HepG2 (cell line): ENCODE measurements around the gene PCBP2. TPM values are rescaled to one million over a fixed set of nuclear protein-coding genes. Genes with fewer than 3 reads are reported as not detected.

Experiments used
- ARHGAP35 ChIP-seq: sonication (generic); formaldehyde crosslinking; IDR thresholded peaks from 2 replicates; pipeline ENCODE4 v1.9.0; 2022; ENCODE audit warnings: mild to moderate bottlenecking, inconsistent platforms, moderate library complexity, missing genetic modification reagents, borderline replicate concordance
- MAF1 ChIP-seq: sonication (generic); formaldehyde crosslinking; IDR thresholded peaks from 2 replicates; pipeline ENCODE4 v1.5.0; 2020; ENCODE audit warnings: missing genetic modification reagents, borderline replicate concordance
- MXI1 ChIP-seq: IDR thresholded peaks from 3 replicates; pipeline ENCODE4 v1.6.1; 2012; ENCODE audit warnings: low read depth, low read length, inconsistent platforms, borderline replicate concordance
- POLR2AphosphoS5 ChIP-seq: IDR thresholded peaks from 2 replicates; pipeline ENCODE4 v1.6.1; 2012; ENCODE audit warnings: low read depth, low read length
- POLR2G ChIP-seq: fragments of 200-400 bp; formaldehyde crosslinking; IDR thresholded peaks from 2 replicates; pipeline ENCODE4 v1.6.1; 2018; ENCODE audit warnings: mild to moderate bottlenecking, low read depth, low read length, moderate library complexity
- TP53 ChIP-seq: sonication (generic); formaldehyde crosslinking; conservative IDR thresholded peaks from 2 replicates; pipeline ENCODE4 v1.4.0; 2020; ENCODE audit warnings: missing genetic modification reagents
- YY1 ChIP-seq: IDR thresholded peaks from 2 replicates; pipeline ENCODE4 v1.6.1; 2011; ENCODE audit warnings: low read length, low read depth, moderate library complexity, mild to moderate bottlenecking; ENCODE audit not compliant: insufficient read depth, insufficient replicate concordance
- ZNF224 ChIP-seq: sonication (generic); formaldehyde crosslinking; IDR thresholded peaks from 2 replicates; pipeline ENCODE4 v1.5.0; 2020; ENCODE audit warnings: mild to moderate bottlenecking, missing genetic modification reagents
- ZNF317 ChIP-seq: sonication (generic); formaldehyde crosslinking; IDR thresholded peaks from 2 replicates; pipeline ENCODE4 v1.5.0; 2020; ENCODE audit warnings: mild to moderate bottlenecking, missing genetic modification reagents
- ZNF331 ChIP-seq: sonication (generic); formaldehyde crosslinking; IDR thresholded peaks from 2 replicates; pipeline ENCODE4 v1.4.0; 2020; ENCODE audit warnings: missing genetic modification reagents
- ZNF430 ChIP-seq: sonication (generic); formaldehyde crosslinking; IDR thresholded peaks from 2 replicates; pipeline ENCODE4 v1.9.0; 2021; ENCODE audit warnings: mild to moderate bottlenecking, missing genetic modification reagents
- ZNF891 ChIP-seq: sonication (generic); formaldehyde crosslinking; IDR thresholded peaks from 2 replicates; pipeline ENCODE4 v1.5.0; 2020; ENCODE audit warnings: mild to moderate bottlenecking, missing genetic modification reagents
- polyA plus RNA-seq, 8 experiments: library from polyadenylated mRNA; depleted of rRNA in 3 of 8; stranded (reverse) in 7 of 8; unstranded in 1 of 8; fragments of >200 nt; fragmentation: Illumina TruSeq in 4 of 8; extraction: Trizol in 4 of 8; gene quantifications; 2 replicates each; pipeline versions ENCODE4 v1.2.1 to v1.2.3, GENCODE V29; 2011 to 2016; ENCODE audit warnings: low read depth in 4 of 8, missing spikeins in 1 of 8, mixed read lengths in 1 of 8; ENCODE audit not compliant: insufficient read depth in 1 of 8
- total RNA-seq, 5 experiments: library from RNA; depleted of rRNA; stranded (reverse); fragments of >200 nt; fragmentation: Illumina TruSeq; extraction: Trizol; gene quantifications; 2 replicates each; pipeline ENCODE4 v1.2.3, GENCODE V29; 2016; ENCODE audit warnings: low read depth in 1 of 5
- TF ChIP-seq, protein P1 (sequence below), 2 experiments: sonication (generic) in 1 of 2; formaldehyde crosslinking in 1 of 2; IDR thresholded peaks; 2 replicates each; pipeline versions ENCODE4 v1.4.0 to v1.6.1; 2018 to 2020; ENCODE audit warnings: missing genetic modification reagents in 2 of 2, borderline replicate concordance in 1 of 2, low read depth in 1 of 2, mild to moderate bottlenecking in 1 of 2, missing biosample characterization in 1 of 2
- TF ChIP-seq, protein P2 (sequence below): sonication (generic); formaldehyde crosslinking; IDR thresholded peaks from 2 replicates; pipeline ENCODE4 v1.5.1; 2020; ENCODE audit warnings: missing genetic modification reagents, mild to moderate bottlenecking, borderline replicate concordance
- TF ChIP-seq, protein P3 (sequence below): sonication (generic); formaldehyde crosslinking; IDR thresholded peaks from 2 replicates; pipeline ENCODE4 v1.4.0; 2020; ENCODE audit warnings: missing genetic modification reagents, borderline replicate concordance
- TF ChIP-seq, protein P4 (sequence below): sonication (generic); formaldehyde crosslinking; IDR thresholded peaks from 2 replicates; pipeline ENCODE4 v1.4.0; 2020; ENCODE audit warnings: mild to moderate bottlenecking, missing genetic modification reagents
- TF ChIP-seq, protein P5 (sequence below): IDR thresholded peaks from 2 replicates; pipeline ENCODE4 v1.6.1; 2012; ENCODE audit warnings: inconsistent platforms
- TF ChIP-seq, protein P6 (sequence below): sonication (generic); formaldehyde crosslinking; IDR thresholded peaks from 2 replicates; pipeline ENCODE4 v1.4.0; 2020; ENCODE audit warnings: mild to moderate bottlenecking, missing genetic modification reagents

The PCBP2 gene
- total and polyA plus RNA-seq, 2 of the 13 experiments (the other 11 are each of a cell fraction or from before 2014, with no cell fraction given), result 154 to 345 TPM

GRCh38 chr12:53492830-53493609 is 41.1 kb downstream of the PCBP2 start (continued):
- TF ChIP-seq, protein P1, sequence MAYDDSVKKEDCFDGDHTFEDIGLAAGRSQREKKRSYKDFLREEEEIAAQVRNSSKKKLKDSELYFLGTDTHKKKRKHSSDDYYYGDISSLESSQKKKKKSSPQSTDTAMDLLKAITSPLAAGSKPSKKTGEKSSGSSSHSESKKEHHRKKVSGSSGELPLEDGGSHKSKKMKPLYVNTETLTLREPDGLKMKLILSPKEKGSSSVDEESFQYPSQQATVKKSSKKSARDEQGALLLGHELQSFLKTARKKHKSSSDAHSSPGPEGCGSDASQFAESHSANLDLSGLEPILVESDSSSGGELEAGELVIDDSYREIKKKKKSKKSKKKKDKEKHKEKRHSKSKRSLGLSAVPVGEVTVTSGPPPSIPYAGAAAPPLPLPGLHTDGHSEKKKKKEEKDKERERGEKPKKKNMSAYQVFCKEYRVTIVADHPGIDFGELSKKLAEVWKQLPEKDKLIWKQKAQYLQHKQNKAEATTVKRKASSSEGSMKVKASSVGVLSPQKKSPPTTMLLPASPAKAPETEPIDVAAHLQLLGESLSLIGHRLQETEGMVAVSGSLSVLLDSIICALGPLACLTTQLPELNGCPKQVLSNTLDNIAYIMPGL (CRISPR knock-in tag; IDR thresholded peaks at IDR 0.05; ENCODE audit: borderline replicate concordance in 1 of 2, low read depth in 1 of 2), result 0 out of 4 replicates have a peak, but pooled peaks of 1 of the 2 experiments have one; percentile 24
- TF ChIP-seq POLR2G, result peak; percentile 72
- TF ChIP-seq ZNF331 (CRISPR knock-in tag), result peak; percentile 61; the same call in 1 of the 2 replicates
- TF ChIP-seq ZNF891 (CRISPR knock-in tag), result 0 out of 2 replicates have a peak, but pooled peaks have one; percentile 37
- TF ChIP-seq, protein P2, sequence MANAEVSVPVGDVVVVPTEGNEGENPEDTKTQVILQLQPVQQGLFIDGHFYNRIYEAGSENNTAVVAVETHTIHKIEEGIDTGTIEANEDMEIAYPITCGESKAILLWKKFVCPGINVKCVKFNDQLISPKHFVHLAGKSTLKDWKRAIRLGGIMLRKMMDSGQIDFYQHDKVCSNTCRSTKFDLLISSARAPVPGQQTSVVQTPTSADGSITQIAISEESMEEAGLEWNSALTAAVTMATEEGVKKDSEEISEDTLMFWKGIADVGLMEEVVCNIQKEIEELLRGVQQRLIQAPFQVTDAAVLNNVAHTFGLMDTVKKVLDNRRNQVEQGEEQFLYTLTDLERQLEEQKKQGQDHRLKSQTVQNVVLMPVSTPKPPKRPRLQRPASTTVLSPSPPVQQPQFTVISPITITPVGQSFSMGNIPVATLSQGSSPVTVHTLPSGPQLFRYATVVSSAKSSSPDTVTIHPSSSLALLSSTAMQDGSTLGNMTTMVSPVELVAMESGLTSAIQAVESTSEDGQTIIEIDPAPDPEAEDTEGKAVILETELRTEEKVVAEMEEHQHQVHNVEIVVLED, result 0 out of 2 replicates have a peak, but pooled peaks have one; percentile 29
- TF ChIP-seq YY1, result peak; percentile 28
- TF ChIP-seq, protein P3, sequence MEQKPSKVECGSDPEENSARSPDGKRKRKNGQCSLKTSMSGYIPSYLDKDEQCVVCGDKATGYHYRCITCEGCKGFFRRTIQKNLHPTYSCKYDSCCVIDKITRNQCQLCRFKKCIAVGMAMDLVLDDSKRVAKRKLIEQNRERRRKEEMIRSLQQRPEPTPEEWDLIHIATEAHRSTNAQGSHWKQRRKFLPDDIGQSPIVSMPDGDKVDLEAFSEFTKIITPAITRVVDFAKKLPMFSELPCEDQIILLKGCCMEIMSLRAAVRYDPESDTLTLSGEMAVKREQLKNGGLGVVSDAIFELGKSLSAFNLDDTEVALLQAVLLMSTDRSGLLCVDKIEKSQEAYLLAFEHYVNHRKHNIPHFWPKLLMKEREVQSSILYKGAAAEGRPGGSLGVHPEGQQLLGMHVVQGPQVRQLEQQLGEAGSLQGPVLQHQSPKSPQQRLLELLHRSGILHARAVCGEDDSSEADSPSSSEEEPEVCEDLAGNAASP (CRISPR knock-in tag), result peak; percentile 39; the same call in 1 of the 2 replicates
- TF ChIP-seq ZNF430 (CRISPR knock-in tag), result peak; percentile 54; the same call in 1 of the 2 replicates
- TF ChIP-seq, protein P4, sequence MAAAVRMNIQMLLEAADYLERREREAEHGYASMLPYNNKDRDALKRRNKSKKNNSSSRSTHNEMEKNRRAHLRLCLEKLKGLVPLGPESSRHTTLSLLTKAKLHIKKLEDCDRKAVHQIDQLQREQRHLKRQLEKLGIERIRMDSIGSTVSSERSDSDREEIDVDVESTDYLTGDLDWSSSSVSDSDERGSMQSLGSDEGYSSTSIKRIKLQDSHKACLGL (CRISPR knock-in tag), result 0 out of 2 replicates have a peak, but pooled peaks have one; percentile 40
- TF ChIP-seq POLR2AphosphoS5, result peak; percentile 54
- 0 out of 2 replicates have a peak, but pooled peaks have one; percentile 51 for TF ChIP-seq MAF1 (CRISPR knock-in tag)
- peak; percentile 85; the same call in 1 of the 3 replicates for TF ChIP-seq MXI1
- TF ChIP-seq TP53 (CRISPR knock-in tag), result 0 out of 2 replicates have a peak, but pooled peaks have one; percentile 29
- 0 out of 2 replicates have a peak, but pooled peaks have one; percentile 33 for TF ChIP-seq ZNF224
- TF ChIP-seq, protein P5, sequence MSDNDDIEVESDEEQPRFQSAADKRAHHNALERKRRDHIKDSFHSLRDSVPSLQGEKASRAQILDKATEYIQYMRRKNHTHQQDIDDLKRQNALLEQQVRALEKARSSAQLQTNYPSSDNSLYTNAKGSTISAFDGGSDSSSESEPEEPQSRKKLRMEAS, result peak; percentile 48; the same call in 1 of the 2 replicates
- TF ChIP-seq ZNF317 (CRISPR knock-in tag), result 0 out of 2 replicates have a peak, but pooled peaks have one; percentile 53
- no peak for TF ChIP-seq ARHGAP35
- TF ChIP-seq, protein P6, sequence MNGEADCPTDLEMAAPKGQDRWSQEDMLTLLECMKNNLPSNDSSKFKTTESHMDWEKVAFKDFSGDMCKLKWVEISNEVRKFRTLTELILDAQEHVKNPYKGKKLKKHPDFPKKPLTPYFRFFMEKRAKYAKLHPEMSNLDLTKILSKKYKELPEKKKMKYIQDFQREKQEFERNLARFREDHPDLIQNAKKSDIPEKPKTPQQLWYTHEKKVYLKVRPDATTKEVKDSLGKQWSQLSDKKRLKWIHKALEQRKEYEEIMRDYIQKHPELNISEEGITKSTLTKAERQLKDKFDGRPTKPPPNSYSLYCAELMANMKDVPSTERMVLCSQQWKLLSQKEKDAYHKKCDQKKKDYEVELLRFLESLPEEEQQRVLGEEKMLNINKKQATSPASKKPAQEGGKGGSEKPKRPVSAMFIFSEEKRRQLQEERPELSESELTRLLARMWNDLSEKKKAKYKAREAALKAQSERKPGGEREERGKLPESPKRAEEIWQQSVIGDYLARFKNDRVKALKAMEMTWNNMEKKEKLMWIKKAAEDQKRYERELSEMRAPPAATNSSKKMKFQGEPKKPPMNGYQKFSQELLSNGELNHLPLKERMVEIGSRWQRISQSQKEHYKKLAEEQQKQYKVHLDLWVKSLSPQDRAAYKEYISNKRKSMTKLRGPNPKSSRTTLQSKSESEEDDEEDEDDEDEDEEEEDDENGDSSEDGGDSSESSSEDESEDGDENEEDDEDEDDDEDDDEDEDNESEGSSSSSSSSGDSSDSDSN (CRISPR knock-in tag), result peak; percentile 34; the same call in 1 of the 2 replicates
